Nephron progenitor cell (in vitro differentiated cells): ENCODE results near the gene CSKMT.

Source experiments
- DNase-seq: peaks from one replicate; pipeline ENCODE4 v3.0.0; 2021
- H3K27ac Mint-ChIP-seq: 2 replicates; pipeline ENCODE4 v1.8.0; 2021; ENCODE audit warnings: mild to moderate bottlenecking, moderate library complexity, mixed read lengths
- H3K27me3 Mint-ChIP-seq: 2 replicates; pipeline ENCODE4 v1.8.0; 2021; ENCODE audit warnings: mild to moderate bottlenecking, low read depth, mixed read lengths; ENCODE audit not compliant: poor library complexity
- H3K36me3 Mint-ChIP-seq: 2 replicates; pipeline ENCODE4 v1.8.0; 2021; ENCODE audit warnings: low read depth, mixed read lengths
- H3K4me1 Mint-ChIP-seq: 2 replicates; pipeline ENCODE4 v1.8.0; 2021; ENCODE audit warnings: mixed read lengths
- H3K4me3 Mint-ChIP-seq: 2 replicates; pipeline ENCODE4 v1.8.0; 2021; ENCODE audit warnings: mild to moderate bottlenecking, moderate library complexity, mixed read lengths
- H3K9me3 Mint-ChIP-seq: 2 replicates; pipeline ENCODE4 v1.8.0; 2021; ENCODE audit warnings: mild to moderate bottlenecking, moderate library complexity, mixed read lengths
- CTCF ChIP-seq: fragments of 200-600 bp; sonication (generic); IDR thresholded peaks from 2 replicates; pipeline ENCODE4 v1.5.0; 2021; ENCODE audit warnings: antibody characterized with exemption

The CSKMT gene

DNA sequence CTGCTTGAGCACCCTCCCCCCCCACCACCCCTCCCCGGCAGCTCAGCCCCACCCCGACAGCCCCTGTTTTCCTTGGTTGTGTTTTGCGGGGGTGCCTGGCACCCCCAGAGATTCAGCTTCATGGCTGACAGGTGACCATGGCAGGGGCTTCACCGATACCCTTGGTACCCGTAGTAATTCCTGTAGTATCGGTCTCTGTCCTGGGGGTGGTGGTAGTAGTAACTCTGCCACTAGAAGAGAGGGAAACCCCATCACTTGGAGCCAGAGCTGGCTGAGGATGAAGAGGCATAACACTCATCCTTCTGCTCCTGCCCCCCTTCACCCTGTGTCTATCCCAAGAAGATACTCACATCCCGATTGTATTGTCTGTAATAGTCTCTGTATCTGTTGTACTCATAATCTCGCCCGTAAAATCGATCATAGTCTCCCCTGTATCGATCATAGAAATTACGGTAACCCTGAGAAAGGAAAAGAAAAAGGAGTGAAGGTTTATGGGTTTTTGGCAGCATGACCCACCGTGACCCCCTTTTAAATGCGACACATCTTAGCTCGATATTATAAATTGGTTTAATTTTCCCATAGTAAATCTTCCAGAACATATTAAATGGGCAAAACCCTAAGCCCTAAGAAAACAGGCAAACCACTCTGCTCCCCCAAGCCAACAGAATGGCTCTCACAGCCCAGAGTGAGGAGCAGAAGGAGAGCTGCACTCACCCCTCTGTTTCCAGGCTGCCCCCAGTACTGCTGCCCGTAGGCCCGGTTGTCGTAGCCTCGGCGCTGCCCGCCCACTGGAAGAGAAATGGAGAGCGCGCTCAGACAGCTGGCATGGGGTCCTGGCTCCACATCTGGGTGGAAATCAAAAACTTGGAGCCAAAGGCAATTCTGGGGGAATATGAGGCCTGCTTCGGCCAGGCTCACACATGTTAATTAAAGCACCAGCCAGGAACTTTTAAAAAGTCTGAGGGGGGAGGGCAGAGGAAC is 50.3 kb downstream of the CSKMT start:
- H3K27me3 Mint-ChIP-seq, result no peaks in the 10 kb centered on the region
- peaks cover 17% of the 10 kb centered on the region for H3K4me1 Mint-ChIP-seq
- no peak overlapping the region for H3K4me3 Mint-ChIP-seq
- peak overlapping the region; percentile 58 for H3K27ac Mint-ChIP-seq
- TF ChIP-seq CTCF, result no peak
- no peaks in the 10 kb centered on the region for H3K9me3 Mint-ChIP-seq
- no peak for DNase-seq
- peaks cover 91% of the 10 kb centered on the region for H3K36me3 Mint-ChIP-seq

DNA sequence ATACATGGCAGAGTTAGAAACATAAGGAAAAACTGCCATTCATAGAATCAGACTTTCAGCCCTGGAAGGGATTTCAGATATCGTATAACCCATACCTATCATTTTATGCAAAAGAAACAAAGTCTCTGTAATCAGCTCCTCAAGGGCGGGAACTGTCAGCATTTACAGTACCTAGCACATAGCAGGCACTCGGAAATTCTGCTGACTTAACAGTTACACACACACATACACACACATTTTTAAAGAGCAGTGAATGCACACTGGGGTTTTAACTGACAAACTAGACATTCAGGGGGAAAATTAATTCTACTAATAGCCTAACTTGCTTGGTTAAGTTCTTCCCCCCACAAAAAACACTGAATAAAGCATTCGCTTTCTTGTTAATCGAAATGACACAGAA is 51.1 kb downstream of the CSKMT start:
- no peaks in the 10 kb centered on the region for H3K27me3 Mint-ChIP-seq
- TF ChIP-seq CTCF, result no peak
- no peak overlapping the region for H3K27ac Mint-ChIP-seq
- no peak overlapping the region for H3K4me3 Mint-ChIP-seq
- peaks cover 17% of the 10 kb centered on the region for H3K4me1 Mint-ChIP-seq
- H3K9me3 Mint-ChIP-seq, result no peaks in the 10 kb centered on the region
- no peak for DNase-seq
- H3K36me3 Mint-ChIP-seq, result peaks cover 91% of the 10 kb centered on the region

GRCh38 chr11:62716816-62717215 is 51.7 kb downstream of the CSKMT start:
- peaks cover 92% of the 10 kb centered on the region for H3K36me3 Mint-ChIP-seq
- no peak for TF ChIP-seq CTCF

More at GRCh38 chr11:62716816-62717215, 51.7 kb downstream of the CSKMT start:
- Mint-ChIP-seq H3K9me3 (no peaks in the 10 kb centered on the region), H3K27ac (no peak overlapping the region), H3K4me1 (peaks cover 17% of the 10 kb centered on the region), H3K27me3 (no peaks in the 10 kb centered on the region), H3K4me3 (no peak overlapping the region)
- no peak for DNase-seq
